Stimulated activated CD4-positive, alpha-beta T cell treated with anti-CD3 and anti-CD28 coated beads, Interleukin-1b, Interleukin-23, amount 100 ng/mL, for 1 hour (primary cell): ENCODE results near the gene RIC1.
"Not testable (repeated sequence)": the region's sequence is repeated elsewhere in the genome, so short reads cannot be mapped to it uniquely, and the experiment has no call there.

Experiments
- DNase-seq, 2 donors: peaks; one replicate each; pipeline ENCODE4 v3.0.0-alpha.2; 2020; ENCODE audit warnings: low read depth in 2 of 2

Gene RIC1

DNA sequence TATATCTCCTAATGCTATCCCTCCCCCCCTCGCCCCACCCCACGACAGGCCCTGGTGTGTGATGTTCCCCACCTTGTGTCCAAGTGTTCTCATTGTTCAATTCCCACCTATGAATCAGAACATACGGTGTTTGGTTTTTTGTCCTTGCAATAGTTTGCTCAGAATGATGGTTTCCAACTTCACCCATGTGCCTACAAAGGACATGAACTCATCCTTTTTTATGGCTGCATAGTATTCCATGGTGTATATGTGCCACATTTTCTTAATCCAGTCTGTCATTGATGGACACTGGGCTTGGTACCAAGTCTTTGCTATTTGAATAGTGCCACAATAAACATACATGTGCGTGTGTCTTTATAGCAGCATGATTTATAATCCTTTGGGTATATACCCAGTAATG, 93.8 kb downstream of the RIC1 start:
- DNase-seq: not testable (repeated sequence)

DNA sequence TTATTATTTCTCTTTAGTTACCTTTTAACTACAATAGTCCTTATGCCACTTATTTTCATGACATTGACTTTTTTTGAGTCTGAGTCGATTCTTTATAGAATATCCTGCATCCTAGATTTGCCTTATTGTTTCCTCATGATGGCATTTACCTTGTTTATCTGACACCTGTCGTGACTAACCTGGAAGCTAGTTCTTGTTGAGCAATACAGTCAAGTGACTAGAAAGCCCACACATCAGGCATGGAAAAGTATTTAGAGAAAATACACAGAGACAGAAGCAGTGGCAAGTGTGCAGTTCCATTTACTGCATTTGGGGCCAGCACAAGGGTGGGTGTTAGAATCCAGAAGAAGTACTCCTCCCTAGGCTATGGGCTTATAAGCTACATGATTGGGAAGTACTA, 106.2 kb downstream of the RIC1 start:
- DNase-seq: no peak

DNA sequence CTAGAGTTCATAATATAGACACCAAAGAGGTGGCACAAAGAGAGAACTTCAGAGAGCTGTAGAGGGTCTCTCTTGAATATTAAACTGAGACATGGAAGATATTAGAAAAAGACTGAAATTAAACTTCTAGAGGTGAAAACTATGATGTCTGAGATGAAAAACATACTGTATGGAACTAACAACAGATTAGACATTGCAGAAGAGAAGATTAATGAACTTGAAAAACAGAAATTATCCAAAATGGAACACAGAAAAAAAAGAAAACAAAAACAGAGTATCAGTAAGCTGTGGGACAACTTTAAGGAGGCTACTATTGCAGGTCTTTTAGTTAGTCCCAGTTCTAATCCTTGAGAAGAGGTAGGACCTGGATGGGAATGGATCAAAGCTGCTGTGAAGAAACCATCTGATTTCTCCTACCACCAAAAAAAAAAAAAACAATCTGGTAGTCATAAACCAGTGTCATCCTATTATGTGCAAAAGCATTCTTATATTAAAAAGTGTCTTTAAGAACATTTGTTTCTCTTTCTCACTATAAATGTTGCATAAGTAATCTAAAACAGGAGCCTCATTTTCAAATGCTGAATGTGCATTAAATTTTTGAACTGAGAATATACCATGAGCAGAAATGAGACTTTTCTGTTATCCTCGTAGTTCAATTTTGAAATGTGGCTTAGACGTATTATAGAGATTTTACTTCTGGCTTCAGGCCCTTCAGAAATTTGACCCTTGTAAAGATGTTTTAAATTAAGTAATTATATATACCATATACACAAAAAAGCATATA, 107.8 kb downstream of the RIC1 start:
- DNase-seq: no peak

DNA sequence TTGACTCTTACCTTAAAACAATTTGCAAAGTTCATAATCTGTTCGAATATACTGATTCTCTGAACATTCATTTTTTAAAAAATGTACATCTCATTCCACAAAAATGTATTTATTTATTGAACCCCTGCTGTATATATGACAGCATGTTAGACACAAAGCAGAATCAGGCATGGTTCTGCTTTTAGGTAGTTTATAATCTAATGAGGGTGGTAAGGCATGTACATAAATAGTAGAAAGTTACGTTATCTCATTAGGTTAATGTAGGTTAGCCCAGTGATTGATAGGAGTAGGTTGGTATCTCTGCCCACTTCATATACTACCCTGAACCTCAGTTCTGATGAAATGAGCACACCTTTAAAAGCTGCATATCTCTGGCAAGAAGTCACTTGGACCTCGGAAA, 114.2 kb downstream of the RIC1 start:
- DNase-seq: no peak

DNA sequence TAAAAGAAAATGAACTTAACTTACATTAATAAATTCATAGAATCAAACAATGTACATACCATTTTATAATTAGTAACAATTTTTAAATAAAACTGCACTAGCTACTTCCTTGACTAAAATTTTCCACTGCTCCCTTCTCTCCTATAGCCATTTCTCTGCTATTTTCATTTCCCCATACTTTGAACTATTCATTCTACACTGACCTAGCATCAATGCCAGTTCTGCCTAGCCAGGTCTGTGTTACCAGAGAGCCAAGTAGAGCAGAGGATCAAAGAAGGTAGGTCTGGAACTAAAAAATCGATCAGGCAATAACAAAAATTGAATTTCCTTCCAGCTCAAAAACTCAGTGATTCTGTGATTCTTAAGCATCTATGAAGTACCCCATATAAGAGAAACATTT, 119.5 kb downstream of the RIC1 start:
- no peak for DNase-seq

DNA sequence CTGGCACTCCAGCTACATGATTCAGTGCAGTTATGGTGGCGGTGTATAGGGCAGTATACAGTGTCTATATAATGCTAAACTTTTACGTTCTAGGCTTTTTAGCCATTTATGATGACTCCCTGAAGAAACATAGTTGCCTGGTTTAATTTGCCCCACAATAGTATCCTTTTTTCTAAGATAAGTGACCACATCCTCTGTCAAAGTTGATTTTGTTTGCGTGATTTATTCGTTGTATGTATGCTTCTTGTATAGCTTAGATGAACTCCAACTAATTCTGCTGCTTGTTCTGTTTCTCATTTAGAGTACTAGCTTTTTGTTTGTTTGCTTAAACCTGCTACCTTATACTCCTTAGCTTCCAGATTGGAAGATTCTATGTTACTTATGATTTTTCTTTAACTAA, 120.4 kb downstream of the RIC1 start:
- DNase-seq: no peak

DNA sequence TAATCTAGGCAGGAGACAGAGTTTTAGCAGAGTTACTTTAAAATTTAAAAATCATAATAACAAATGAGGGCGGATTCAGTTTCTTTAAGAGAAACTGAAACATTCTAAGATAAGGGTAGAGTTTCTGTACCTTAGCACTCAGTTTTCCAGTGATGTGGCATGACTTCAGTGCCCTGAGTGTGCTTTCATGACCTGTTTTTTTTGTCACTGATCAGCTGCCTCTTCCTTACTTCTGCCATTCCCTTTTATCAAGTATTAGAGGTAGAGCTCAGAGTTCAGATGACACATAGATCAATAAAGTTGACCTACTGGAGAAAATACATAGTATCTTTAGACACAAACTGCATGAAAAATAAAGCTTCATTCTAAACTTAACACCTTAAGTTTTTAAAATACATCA, 121.7 kb downstream of the RIC1 start:
- DNase-seq: no peak

DNA sequence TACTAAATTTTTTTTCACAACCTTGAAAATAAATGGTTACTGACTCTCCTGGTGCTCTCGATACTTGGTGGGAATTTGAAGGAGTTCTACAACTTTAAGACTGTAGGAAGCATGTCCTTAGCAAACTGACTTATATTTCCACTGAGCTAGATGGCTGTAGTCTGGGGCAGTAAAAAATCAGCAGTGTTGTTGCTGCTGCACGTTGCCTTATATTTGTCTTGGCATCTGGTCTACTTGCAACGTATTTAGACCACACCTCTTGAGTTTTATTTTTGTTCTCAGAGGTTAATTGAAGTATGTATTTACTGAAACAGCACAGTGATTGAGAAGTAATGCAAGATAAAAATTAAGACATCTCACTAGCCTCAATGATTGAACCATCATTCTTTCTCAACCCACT, 127.7 kb downstream of the RIC1 start:
- no peak for DNase-seq

DNA sequence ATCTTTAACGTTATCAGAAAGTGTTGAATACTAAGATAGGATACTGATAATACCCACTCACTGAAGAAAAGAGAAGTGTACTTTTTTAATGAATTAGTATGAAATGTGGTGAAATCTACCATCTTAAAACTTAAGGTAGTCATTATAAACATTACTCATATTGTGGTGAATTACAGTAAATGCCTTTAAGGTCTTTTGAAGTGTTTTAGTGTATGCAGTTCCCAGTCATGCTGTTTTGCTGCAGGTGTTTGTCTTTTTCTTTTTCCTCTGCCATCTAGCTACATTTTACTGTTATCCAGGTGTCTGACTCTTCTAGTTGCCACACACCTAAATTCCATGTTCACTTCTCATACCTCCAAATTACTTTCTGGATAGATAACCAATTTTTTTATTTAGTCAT, 131.4 kb downstream of the RIC1 start:
- no peak for DNase-seq

DNA sequence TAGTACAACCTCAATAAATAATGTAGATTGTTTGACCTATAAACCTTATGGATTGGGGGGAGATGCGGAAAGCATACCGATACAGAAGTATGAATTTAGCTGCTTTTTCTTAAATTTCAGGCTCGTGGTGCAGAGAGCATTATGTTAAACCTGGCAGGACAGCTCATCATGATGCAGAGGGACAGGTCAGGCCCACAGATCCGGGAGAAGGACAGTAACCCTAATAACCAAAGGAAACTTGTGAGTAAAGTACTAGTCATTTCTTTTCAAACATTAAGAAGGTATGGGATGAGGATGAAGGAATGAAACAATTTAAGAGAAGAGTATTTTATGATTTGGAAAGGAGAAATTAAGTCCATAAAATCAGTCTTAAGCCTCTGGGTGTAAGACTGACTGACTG, 133.5 kb downstream of the RIC1 start:
- DNase-seq: no peak

DNA sequence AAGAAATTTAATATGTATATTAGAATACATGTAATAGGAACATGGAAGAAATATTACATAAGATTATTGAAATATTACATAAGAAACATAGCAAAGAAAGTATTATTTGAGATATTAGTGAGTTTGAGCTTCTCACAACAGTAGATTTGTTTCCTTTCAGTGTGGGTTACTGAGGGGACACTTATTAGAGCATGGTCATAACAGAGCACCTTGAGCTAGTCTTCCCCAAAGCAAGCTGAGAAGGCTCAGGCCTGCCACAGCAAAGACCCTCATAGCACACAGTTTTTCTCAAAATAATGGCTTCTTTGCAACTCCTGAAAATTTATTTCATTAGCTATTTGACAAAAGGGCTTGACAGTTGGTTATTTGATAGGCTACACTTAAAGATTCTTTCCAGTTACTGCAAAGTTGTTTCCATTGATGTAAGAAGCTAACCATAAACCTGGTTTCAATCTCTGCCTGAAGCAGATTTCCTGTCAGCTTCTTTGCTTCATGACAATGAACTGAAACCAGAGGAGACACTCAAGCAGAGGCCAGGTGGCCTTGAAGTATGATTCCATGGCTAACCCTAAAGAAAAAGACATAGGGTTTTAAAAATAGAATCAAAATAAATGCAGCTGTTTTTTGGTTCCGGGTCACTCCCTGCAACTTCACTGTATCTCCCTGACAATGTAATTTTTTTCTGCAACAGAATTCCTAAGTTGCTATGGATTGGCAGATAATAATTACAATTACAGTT, 135.4 kb downstream of the RIC1 start:
- no peak for DNase-seq

DNA sequence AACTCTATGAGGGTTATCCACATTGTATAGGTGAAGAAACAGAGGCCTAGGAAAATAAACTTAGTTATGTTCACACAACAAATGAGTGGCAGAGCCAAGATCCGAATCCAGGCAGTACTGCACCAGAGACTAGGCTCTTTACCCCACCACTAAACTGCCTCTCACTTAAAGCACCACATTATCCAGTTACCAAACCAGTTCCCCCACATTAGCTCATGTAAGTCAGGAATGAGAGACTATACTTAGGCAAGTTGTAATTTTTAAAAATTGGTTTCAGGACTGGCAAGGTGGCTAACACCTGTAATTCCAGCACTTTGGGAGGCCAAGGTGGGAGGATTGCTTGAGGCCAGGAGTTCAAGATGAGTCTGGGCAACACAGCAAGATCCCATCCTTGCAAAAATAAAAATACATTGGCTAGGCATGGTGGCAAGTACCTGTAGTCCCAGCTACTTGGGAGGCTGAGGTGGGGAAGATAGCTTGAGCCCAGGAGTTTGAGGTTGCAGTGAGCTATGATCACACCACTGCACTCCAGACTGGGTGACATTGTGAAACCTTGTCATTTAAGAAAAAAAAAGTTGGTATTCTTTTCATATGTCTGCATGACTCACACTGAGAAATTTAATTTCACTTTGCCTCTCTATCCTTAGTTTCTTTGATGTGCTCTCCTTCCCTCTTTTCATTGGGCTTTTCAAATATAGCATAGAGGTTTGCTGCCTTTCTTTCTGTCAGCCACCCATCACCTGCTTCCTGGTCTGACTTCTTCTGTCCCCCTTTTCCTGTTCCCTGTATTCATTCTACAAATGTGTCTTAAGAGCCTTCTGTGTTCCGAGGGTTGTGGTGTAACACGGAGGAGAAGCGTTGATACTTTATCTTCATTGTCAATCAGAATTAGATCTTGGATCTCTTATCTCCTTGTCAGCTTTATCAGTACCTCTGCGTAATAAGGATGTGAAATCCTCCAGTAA, 139.3 kb downstream of the RIC1 start:
- DNase-seq: no peak

DNA sequence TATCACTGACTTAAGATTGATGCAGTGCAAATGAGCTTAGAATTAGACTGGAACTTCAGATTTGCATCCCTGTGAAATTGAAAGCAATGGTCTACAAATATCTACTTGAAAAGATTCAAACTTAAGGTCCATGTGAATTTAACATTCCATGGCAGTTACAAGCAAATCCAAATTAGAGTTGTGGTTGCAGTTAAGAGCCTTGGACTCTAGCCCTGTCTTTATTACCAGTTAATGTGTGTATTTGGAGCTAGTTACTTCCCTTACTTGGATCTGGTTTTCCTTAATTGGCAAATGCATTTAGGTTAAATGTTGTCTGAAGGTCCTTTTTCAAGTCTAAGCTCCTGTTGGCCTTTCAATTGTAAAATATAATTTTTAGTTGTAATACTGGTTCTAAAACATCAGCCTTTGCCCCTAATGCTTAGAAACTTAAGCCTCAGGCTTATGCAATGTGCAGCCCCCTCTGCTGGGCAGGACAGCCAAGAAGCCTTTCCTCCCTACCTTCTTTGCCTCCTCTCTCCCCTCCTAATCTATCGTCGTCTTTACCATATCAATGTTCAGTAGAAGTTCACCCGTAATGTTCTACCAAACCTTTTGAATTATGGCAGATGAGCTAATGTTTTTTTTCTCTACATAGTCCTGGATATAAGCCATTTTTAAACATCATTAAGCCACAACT, 144.6 kb downstream of the RIC1 start:
- DNase-seq: no peak

DNA sequence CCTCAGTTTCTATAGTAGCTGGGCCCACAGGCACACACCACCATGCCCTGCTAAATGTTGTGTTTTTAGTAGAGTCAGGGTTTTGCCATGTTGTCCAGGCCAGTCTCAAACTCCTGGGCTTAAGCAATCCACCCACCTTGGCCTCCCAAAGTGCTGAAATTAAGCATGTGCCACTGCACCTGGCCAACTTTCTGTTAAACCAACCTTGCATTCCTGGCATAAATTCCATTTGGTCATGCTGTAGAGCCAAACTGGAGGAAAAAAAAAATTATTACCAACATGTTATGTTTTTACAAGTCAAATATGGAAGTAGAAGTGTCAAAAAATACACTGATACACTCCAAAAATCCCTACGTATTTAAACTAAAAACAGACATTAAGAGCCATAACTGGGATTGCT, 149.9 kb downstream of the RIC1 start:
- no peak for DNase-seq

DNA sequence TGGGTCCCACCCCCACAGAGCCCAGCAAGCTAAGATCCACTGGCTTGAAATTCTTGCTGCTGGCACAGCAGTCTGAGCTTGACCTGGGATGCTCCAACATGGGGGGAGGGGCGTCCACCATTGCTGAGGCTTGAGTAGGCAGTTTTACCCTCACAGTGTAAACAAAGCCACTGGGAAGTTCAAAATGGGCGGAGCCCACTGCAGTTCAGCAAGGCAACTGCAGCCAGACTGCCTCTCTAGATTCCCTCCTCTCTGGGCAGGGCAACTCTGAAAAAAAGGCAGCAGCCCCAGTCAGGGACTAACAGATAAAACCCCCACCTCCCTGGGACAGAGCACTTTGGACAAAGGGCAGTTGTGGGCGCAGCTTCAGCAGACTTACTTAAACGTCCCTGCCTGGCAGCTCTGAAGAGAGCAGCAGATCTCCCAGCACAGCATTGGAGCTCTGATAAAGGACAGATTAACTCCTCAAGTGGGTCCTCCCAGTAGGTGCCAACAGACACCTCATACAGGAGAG, 150.9 kb downstream of the RIC1 start:
- not testable (repeated sequence) for DNase-seq

DNA sequence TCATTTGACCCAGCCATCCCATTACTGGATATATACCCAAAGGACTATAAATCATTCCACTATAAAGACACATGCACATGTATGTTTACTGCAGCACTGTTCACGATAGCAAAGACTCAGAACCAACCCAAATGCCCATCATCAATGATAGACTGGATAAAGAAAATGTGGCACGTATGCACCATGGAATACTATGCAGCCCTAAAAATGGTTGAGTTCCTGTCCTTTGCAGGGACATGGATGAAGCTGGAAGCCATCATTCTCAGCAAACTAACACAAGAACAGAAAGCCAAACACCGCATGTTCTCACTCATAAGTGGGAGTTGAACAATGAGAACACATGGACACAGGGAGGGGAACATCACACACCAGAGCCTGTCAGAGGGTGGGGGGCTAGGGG, 154.5 kb downstream of the RIC1 start:
- DNase-seq: not testable (repeated sequence)

DNA sequence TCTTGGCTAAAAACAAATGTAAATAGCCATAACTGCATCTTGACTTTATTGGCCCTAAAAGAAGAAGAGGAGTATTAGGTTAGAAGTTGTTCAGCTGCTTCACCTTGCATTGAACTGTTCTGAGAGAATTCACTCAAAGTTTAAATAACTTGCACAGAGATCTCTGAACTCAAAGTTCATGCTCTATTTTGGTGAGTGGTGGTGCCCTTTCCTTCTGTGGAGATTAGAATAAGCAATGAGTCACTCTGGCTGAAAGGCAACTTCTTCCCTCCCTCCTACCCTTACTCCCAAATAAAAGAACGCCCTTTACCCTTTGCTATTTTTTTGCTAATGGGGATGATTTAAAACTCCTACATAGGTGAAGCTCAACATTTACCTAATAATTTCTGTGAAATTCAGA, 155.1 kb downstream of the RIC1 start:
- DNase-seq: no peak

DNA sequence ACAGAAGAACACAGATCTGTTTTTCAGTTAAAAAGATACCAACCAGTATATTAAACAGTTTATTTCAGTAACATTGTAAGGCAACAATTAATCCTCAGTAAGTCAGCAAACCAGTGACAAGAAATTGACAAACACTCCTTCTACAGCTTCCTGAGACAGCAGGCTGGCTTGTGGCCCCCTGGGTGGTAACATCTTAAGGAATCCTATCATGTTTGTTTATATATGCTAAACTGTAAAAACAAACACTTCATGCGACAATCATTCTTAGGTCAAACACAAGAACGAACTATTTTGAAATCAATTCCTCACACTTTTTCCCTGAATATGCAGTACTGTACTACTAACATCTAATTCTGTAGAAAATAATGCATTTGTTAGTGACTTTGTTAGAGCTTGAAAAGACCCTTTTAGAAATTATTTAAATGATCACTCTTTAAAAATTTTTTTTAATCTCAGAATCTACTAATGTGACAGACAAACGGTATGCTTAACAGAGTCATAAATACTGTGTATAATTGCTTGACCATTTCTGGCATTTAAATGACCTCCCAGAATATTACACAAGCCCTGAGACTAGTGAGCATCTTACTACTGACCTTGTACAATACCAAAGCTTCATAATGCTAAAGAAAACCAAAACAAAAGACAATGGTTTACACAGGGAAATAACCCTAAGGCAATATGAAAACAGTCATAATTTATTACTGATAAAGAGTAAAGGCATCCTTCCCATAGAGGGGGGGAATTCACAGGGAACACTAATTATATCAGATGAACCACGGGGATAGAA, 155.8 kb downstream of the RIC1 start:
- no peak for DNase-seq

DNA sequence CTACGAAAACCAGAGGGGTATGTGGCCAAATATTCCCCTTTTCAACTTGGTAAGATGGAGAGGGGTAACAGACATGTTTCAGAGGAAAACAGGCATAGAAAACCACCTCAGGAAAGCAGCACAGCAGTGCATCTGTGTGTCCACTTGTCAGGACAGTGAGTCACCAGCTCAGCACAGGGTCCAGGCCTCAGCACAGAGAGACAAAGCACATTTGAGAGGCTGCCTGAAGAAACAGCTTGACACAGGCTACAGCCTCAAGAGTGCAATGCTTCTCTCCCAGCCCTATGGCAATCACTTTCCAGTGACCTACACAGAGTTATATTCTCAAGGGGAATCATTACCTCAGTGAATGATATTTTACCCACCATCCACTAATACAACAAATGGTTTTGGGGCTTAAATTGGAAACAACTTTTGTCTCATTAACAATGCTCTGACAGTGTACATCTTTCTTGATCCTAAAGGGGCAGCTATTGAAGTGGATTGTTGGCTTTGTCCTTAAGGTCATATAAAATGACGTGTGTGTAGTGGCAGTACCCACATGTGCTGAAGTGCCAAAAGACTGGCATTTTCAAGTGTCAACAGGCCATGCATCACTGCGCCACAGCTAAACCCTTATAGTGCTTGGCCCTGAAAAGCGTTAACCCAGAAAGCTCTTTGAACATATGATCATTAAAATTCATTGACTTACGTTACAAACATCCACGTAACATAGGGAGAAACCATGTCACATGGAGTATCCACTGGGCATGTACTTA, 157.6 kb downstream of the RIC1 start:
- DNase-seq: no peak

DNA sequence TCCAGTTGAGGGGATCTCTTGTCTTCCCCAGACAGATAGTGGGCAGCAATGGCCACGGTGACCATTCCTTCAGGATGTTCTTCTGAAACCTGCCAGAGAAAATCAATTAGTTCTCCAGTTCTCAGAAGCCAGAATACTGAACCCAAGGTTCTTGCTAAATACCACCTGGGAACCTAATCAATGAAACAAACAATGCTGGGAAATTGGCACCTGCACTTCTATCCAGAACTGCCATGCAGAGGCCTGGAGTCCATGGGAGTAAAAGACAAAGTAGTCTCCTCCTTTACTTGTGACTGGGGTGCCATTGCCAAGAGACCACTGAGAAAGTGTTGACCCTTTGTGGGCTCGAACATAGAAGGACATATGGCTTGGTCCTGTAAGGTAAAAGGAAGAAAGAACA, 158.3 kb downstream of the RIC1 start:
- DNase-seq: no peak
